ENCODE measurements around the gene BTG2. TPM values are rescaled to one million over a fixed set of nuclear protein-coding genes. Genes with fewer than 3 reads are reported as not detected.
A peak's percentile ranks its signal among the peaks of the same experiment; 100 is the strongest.

BTG2 gene
- total RNA-seq, 1 donor from 2014 or later, result 22.4 TPM

DNA sequence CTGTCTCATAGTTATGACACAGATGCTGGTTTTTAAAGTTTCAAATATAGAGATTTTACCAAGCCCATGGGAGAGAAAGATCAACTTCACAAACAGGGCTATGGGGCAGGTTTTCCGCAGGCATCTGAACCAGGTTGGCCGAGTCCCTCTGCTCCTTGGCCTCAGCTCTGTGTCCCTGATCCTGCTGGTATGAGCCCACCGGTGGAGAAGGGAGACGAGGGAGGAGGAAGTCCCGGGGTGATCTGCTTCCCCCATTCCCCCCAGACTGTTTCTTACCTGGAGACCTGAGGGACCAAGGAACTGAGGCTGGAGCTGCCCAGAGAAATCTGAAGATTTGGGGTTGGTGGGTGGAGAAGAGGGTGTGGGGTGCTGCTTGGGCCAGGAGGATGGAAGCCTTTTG is 28.9 kb upstream of the BTG2 start:
- no peak for DNase-seq (ENCODE audit: low read depth in 2 of 2)

DNA sequence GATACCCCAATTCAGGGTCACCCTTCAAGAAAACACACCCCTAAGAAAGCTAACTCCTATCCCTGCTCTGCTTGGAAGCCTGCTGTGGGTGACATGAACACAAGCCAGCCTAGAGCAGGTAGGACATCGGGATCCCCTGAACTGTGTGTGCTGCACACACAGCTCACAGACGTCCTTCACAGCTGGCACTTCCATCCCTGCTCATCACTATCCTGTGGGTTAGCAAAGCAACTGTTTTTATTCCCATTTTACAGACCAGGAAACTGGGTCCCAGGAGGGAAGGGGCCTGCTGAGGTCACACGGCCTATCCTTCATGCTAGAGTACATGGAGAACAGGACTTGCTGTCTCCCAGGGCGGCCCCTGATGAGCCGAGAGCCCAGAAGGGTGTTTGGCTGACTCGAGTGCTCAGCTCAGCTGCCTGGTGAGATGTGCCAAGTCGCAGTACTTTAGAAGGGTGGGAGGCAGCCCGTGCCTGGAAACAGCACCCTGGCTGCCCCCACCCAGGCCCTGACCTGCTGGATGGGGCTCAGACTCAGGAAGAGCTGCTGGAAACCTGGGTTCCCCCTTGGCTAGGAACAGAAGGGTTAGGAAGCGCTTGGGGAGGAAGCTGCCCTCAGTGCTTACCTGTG is 28.3 kb upstream of the BTG2 start:
- DNase-seq (ENCODE audit: low read depth in 2 of 2), result no peak

DNA sequence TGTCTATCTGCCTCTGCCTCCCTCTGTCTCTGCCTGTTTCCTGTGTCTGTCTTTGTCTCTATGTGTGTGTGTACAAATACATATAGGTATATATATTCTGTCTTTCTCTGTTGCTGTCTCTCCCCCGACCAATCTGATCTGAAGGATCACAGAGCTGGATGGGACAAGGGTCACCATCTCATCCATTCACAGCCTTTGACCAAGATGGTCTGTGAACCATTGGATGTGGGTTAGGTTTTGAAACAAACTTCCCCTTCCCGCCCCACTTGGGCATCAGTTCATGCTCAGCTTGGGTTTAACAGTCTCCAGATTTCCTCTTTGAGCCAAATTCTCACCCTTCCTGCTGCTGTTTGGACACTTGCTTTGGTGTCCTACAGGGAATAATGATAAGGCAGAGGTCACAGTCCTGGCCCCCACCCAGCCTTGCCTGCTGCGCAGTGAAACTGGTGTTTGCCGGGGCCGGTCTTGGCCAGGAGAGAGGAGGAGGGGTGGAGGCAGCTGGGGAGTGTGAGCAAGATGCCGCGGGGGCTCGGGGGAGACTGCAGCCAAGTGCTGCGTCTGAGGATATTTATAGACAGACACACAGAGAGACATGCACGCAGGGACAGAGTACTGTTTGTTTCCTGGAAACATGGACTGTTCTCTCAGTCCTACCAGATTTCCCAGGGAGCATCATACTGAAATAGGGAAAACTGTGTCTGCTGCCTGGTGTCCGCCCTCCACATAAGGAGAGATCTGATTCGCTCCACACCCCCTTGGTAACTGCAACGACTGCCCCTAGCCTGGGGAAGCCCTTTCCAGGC is 27.0 kb upstream of the BTG2 start:
- DNase-seq (ENCODE audit: low read depth in 2 of 2), result peak; percentile 35 to 47

- DNase-seq (ENCODE audit: low read depth in 2 of 2), result no peak
Observed at GRCh38 chr1:203278885-203279406, 26.4 kb upstream of the BTG2 start.

- no peak for DNase-seq (ENCODE audit: low read depth in 2 of 2)
Observed at GRCh38 chr1:203280061-203280460, 25.3 kb upstream of the BTG2 start.

DNA sequence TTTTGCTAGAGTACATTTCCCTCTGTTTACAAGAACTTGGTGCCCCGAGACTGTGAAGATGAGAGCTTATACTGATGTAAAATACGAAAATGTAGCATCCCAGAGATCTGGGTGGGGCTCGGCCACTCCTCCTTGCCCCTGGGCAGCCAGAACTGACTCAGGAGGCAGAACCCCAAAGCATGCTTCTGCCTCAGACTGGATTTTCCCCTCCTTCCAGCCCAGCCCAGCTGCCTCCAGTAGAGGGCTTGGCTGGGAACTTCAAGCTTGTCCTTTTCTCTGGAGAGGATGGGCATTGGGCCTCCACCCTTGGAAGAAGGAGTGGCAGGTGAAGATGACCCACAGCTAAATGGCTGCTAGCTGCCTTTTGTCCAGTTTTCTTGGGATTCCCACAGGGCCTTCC is 24.3 kb upstream of the BTG2 start:
- no peak for DNase-seq (ENCODE audit: low read depth in 2 of 2)

DNA sequence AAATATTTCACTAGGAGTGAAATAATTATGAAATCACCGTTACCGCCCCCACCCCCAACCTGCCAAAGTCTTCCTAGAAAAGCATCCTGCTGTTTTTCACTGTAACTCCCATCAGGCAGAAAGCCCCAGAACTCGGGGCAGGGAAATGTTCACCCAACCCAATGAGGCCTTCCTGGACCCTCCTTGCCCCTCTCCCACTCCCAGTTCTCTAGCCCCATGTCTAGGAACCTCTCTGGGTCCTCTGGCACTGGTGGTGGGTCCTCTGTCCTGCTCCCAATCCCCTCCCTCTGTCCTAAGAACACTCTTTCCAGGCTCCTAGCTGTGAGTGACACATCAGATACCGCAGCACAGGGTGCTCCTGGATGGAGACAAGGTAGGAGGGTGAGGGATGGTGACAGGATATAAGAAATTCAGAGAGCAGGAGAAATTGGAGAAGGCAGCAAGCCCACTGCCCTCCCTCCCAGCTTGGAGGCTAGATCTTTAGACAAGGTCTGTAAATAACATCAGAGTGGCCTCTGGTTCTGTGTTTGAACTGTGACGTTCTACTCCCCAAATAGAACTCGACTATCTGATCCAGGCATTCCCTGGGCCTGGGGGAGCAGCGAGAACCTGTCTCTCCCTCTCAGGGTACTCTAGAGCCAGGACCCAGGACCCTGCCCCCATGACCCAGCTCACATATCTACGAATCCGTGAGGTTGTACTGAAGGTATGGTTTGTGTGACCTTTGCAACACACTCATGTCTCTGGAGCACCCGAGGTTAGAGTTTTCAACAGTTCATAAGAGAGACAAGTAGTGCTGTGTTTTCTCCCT is 23.3 kb upstream of the BTG2 start:
- DNase-seq (ENCODE audit: low read depth in 2 of 2), result no peak

- DNase-seq (ENCODE audit: low read depth in 2 of 2), result no peak
Observed at GRCh38 chr1:203282720-203283542, 22.4 kb upstream of the BTG2 start.

DNA sequence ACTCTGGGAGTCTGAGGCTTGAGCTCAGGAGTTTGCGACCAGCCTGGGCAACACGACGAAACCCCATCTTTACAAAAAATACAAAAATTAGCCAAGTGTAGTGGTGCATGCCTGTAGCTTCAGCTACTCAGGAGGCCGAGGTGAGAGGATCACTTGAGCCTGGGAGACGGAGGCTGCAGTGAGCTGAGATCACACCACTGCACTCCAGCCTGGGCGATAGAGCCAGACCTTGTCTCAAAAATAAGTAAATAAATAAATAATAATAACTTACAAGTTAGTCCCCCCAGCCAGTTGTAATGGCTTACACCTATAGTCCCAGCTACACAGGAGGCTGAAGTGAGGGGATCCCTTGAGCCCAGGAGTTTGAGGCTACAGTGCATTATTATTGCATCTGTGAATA is 21.7 kb upstream of the BTG2 start:
- no peak for DNase-seq (ENCODE audit: low read depth in 2 of 2)

GRCh38 chr1:203284411-203285123 is 20.8 kb upstream of the BTG2 start:
- no peak for DNase-seq (ENCODE audit: low read depth in 2 of 2)

GRCh38 chr1:203286161-203286984 is 18.9 kb upstream of the BTG2 start:
- no peak for DNase-seq (ENCODE audit: low read depth in 2 of 2)

DNA sequence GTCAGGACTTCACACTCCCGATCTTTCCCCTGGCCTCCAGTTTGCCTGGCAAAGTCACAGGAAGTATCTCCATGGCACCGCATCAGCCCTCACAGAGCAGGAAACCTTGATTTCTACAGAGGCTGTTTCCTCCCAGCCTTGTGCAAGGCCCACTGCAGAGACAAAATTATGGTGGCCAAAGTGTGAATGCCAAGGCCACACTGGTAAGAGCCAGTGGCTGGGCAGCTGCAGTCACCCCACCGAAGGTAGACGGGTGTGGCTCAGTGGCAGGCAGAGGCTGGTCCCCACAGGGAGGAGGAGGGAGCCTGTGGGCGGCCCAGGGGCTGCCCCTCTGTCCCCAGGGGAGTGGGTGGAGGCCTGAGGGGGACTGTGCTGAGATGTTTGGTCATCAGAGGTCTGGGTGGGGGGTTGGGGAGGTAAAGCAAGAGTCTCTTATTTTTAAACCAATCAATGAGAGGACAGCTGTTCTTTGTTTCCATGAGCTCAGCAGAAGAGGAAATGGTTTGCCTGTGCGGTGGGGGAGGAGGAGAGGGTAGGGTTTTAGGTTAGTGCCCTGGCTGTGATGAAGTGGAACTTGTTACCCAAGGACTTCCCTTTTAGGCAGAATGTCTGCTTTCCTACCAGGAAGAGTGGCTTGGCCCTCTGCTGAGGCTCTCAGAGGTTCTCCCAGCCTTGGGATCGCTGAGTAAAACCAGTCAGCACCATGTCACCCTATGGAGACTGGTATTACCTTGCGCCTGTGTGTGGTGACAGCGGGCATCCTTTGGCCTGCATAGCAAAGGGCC is 18.0 kb upstream of the BTG2 start:
- DNase-seq (ENCODE audit: low read depth in 2 of 2), result peak; percentile 64 to 88

DNA sequence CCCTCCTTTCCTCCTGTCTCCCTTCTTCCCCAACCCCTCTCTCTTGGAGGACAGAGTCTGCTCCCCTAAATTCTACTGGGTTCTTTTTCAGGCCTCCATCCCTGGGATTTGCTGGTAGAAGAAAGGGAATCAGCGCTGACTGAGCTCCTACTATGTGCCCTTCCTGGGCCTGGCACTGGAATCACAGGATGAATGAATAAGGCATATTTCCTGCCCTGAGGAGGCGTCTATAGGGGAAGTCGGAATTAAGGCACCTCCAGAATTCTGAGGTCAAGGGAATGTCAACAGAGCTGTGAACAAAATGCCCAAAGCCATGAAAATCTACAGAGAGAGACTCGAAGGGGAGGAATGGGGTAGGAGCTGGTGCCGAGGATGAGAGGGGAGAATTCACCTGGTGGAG is 17.4 kb upstream of the BTG2 start:
- no peak for DNase-seq (ENCODE audit: low read depth in 2 of 2)

DNA sequence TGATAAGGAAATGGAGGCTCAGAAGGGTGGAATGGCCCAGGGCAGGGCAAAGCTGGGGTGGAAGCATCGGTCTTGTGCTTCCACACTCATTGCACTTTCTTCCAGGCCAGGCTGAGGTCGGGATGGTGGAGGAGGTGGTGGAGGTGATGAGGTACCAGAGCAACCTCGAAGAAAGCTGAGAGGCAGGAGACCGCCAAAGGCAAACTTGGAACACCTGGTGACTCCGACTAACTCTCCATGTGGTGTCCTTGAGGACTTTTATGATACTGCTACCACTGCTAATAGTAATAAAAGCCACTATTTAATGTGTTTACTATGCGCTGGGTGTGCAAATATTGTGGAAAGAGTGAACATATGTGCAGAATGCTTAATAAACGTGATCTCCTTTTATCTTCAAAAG is 16.9 kb upstream of the BTG2 start:
- no peak for DNase-seq (ENCODE audit: low read depth in 2 of 2)

DNA sequence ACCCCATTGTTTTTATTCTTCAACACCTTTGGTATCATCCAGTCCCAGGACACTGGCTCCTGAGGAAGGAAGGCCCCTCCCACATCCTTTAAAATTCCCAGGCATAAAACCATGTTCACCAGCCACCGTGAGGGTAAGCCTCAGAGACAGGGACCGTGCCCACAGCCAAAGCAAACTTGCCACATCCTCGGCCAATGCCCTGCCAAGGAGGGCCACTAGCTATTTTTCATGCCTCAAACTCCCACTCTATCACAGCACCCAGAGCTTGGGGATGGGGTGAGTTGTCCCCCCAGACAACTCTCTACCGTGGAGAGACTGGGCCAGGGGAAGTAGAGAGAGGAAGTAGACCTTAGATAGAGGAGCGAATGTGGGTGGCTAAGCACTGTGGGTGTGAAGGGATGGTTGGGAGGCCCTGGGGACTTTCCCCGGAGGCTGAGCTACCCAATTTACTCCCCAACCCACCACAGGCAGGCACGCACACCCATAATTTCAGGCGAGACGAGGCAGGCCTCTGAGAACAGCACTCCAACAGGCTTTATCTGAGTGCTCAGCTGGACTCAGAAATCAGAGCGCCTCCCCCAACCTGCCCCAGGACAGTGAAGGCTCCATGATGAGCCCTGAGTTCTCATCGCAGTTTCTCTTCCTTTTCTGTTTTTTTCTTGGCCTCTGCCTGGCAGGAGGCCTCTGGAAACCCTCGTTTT is 15.9 kb upstream of the BTG2 start:
- peak in 1 of 2 donors; percentile 24 for DNase-seq (ENCODE audit: low read depth in 2 of 2)

GRCh38 chr1:203289982-203290260 is 15.4 kb upstream of the BTG2 start:
- no peak for DNase-seq (ENCODE audit: low read depth in 2 of 2)

- DNase-seq (ENCODE audit: low read depth in 2 of 2), result peak; percentile 66 to 94
Observed at GRCh38 chr1:203290261-203291089, 14.8 kb upstream of the BTG2 start.
